DND-41 (cell line): ENCODE data around the gene PMS2.

Experiments used
- CTCF ChIP-seq: IDR thresholded peaks from 2 replicates; pipeline ENCODE4 v1.5.1; 2012; ENCODE audit warnings: borderline replicate concordance, low read length, moderate library complexity, mild to moderate bottlenecking; ENCODE audit not compliant: poor library complexity, severe bottlenecking; ENCODE audit errors: extremely low read depth
- EZH2 ChIP-seq: IDR thresholded peaks from 3 replicates; pipeline ENCODE4 v1.6.1; 2012; ENCODE audit warnings: borderline replicate concordance, low read depth, mild to moderate bottlenecking, moderate library complexity, low read length, inconsistent platforms; ENCODE audit not compliant: severe bottlenecking

- TF ChIP-seq CTCF (no peak), EZH2 (no peak)
Observed at GRCh38 chr7:6028563-6028962, 19.7 kb upstream of the PMS2 start.
